Suprapubic skin (tissue), 4 donors: Measurements from ENCODE around the gene PXYLP1. TPM values are rescaled to one million over a fixed set of nuclear protein-coding genes. Genes with fewer than 3 reads are reported as not detected.

ENCODE experiments used
- DNase-seq, 2 donors: peaks; one replicate each; pipeline ENCODE4 v3.0.0-alpha.2; 2019; ENCODE audit warnings: low spot score in 2 of 2
- H3K27ac ChIP-seq: fragments of 200-600 bp; sonication (generic); one replicate; pipeline ENCODE4 v1.5.1; 2019
- H3K27me3 ChIP-seq: fragments of 200-600 bp; sonication (generic); one replicate; pipeline ENCODE4 v1.5.1; 2019
- H3K36me3 ChIP-seq: fragments of 200-600 bp; sonication (generic); one replicate; pipeline ENCODE4 v1.5.1; 2019
- H3K4me1 ChIP-seq: fragments of 200-600 bp; sonication (generic); one replicate; pipeline ENCODE4 v1.5.1; 2019
- H3K4me3 ChIP-seq: fragments of 200-600 bp; sonication (generic); one replicate; pipeline ENCODE4 v1.5.1; 2019; ENCODE audit warnings: mild to moderate bottlenecking
- H3K9me3 ChIP-seq: fragments of 200-600 bp; sonication (generic); one replicate; pipeline ENCODE4 v1.5.1; 2019
- CTCF ChIP-seq, 2 donors: fragments of 200-600 bp in 1 of 2; fragments of 450-650 bp in 1 of 2; sonication (generic) in 1 of 2; IDR thresholded peaks; one replicate each; pipeline ENCODE4 v1.5.1; 2016 to 2019; ENCODE audit warnings: antibody characterized with exemption in 2 of 2, mild to moderate bottlenecking in 1 of 2, moderate library complexity in 1 of 2
- EP300 ChIP-seq: sonication (generic); formaldehyde crosslinking; IDR thresholded peaks from one replicate; pipeline ENCODE4 v1.6.1; 2017; ENCODE audit warnings: antibody characterized with exemption
- POLR2A ChIP-seq, 2 donors: fragments of 450-650 bp; IDR thresholded peaks; one replicate each; pipeline ENCODE4 v1.6.1; 2017; ENCODE audit warnings: antibody characterized with exemption in 2 of 2, mild to moderate bottlenecking in 2 of 2, moderate library complexity in 2 of 2
- POLR2AphosphoS5 ChIP-seq, 3 donors: sonication (generic); formaldehyde crosslinking; IDR thresholded peaks; one replicate each; pipeline ENCODE4 v1.6.1; 2017; ENCODE audit warnings: antibody characterized with exemption in 3 of 3
- WGBS: methylation state at CpG from one replicate; pipeline ENCODE4 v1.1.5; 2018; 5-methylcytosine and 5-hydroxymethylcytosine counted together
- total RNA-seq, 4 donors: library from RNA; depleted of rRNA; stranded (reverse); fragments of >200 nt; gene quantifications; one replicate each; pipeline ENCODE4 v1.1.0, GENCODE V29; 2016

The PXYLP1 gene
- total RNA-seq, 4 donors from 2014 or later: 6.7 to 11.8 (median 9.5) TPM

- no peaks in the 10 kb centered on the region for H3K27me3 ChIP-seq
- DNase-seq: no peak
- H3K4me1 ChIP-seq: peaks cover 10% of the 10 kb centered on the region
- H3K9me3 ChIP-seq: no peaks in the 10 kb centered on the region
- WGBS: 85% methylated on average over 5 of the region's 5 CpGs
- H3K27ac ChIP-seq: no peak overlapping the region
- H3K36me3 ChIP-seq: no peaks in the 10 kb centered on the region
- no peak for TF ChIP-seq CTCF (IDR thresholded peaks at IDR 0.05)
- TF ChIP-seq POLR2AphosphoS5 (IDR thresholded peaks at IDR 0.05): no peak
- no peak for TF ChIP-seq POLR2A (IDR thresholded peaks at IDR 0.05)
- no peak for TF ChIP-seq EP300
- no peak overlapping the region for H3K4me3 ChIP-seq
Observed at GRCh38 chr3:141246224-141246957, 14.8 kb downstream of the PXYLP1 start.

- WGBS: 86% methylated on average over 2 of the region's 2 CpGs
- H3K27me3 ChIP-seq: no peaks in the 10 kb centered on the region
- no peak overlapping the region for H3K4me3 ChIP-seq
- TF ChIP-seq EP300: no peak
- no peak for TF ChIP-seq CTCF (IDR thresholded peaks at IDR 0.05)
- no peak for TF ChIP-seq POLR2AphosphoS5 (IDR thresholded peaks at IDR 0.05)
- no peak for DNase-seq
- no peaks in the 10 kb centered on the region for H3K9me3 ChIP-seq
- no peak overlapping the region for H3K27ac ChIP-seq
- H3K4me1 ChIP-seq: peaks cover 7% of the 10 kb centered on the region
- H3K36me3 ChIP-seq: no peaks in the 10 kb centered on the region
Observed at GRCh38 chr3:141246958-141247301, 15.3 kb downstream of the PXYLP1 start.

- TF ChIP-seq EP300: no peak
- no peak for TF ChIP-seq POLR2A (IDR thresholded peaks at IDR 0.05)
- TF ChIP-seq CTCF (IDR thresholded peaks at IDR 0.05): no peak
- TF ChIP-seq POLR2AphosphoS5 (IDR thresholded peaks at IDR 0.05): no peak
- no peak for DNase-seq
- Histone ChIP-seq H3K4me1 (no peaks in the 10 kb centered on the region), H3K4me3 (no peak overlapping the region), H3K9me3 (no peaks in the 10 kb centered on the region), H3K36me3 (no peaks in the 10 kb centered on the region), H3K27ac (no peak overlapping the region), H3K27me3 (no peaks in the 10 kb centered on the region)
- 96% methylated on average over 5 of the region's 5 CpGs for WGBS
Observed at GRCh38 chr3:141248064-141248463, 16.4 kb downstream of the PXYLP1 start.

GRCh38 chr3:141249041-141249440, 17.4 kb downstream of the PXYLP1 start:
- WGBS: 75% methylated on average over 4 of the region's 4 CpGs
- DNase-seq: no peak
- H3K27me3 ChIP-seq: no peaks in the 10 kb centered on the region
- H3K4me3 ChIP-seq: no peak overlapping the region
- no peaks in the 10 kb centered on the region for H3K9me3 ChIP-seq
- H3K36me3 ChIP-seq: no peaks in the 10 kb centered on the region
- TF ChIP-seq POLR2AphosphoS5 (IDR thresholded peaks at IDR 0.05): no peak
- no peak for TF ChIP-seq EP300
- no peak for TF ChIP-seq POLR2A (IDR thresholded peaks at IDR 0.05)
- no peak for TF ChIP-seq CTCF (IDR thresholded peaks at IDR 0.05)
- H3K4me1 ChIP-seq: no peaks in the 10 kb centered on the region
- H3K27ac ChIP-seq: no peak overlapping the region

GRCh38 chr3:141250342-141250741, 18.7 kb downstream of the PXYLP1 start:
- Histone ChIP-seq H3K27me3 (no peaks in the 10 kb centered on the region), H3K9me3 (no peaks in the 10 kb centered on the region), H3K4me3 (no peak overlapping the region), H3K4me1 (no peaks in the 10 kb centered on the region), H3K36me3 (no peaks in the 10 kb centered on the region), H3K27ac (no peak overlapping the region)
- DNase-seq: no peak
- no peak for TF ChIP-seq POLR2A (IDR thresholded peaks at IDR 0.05)
- TF ChIP-seq EP300: no peak
- TF ChIP-seq POLR2AphosphoS5 (IDR thresholded peaks at IDR 0.05): no peak
- no peak for TF ChIP-seq CTCF (IDR thresholded peaks at IDR 0.05)
- WGBS: 86% methylated on average over 5 of the region's 5 CpGs
